ENCODE measurements around the gene CNTNAP2.

The CNTNAP2 gene

GRCh38 chr7:147146169-147146568 is 1029.6 kb downstream of the CNTNAP2 start:
- H3K9me3 ChIP-seq (ENCODE audit: control insufficient read depth, low read length): no peaks in the 10 kb centered on the region
- no peak for DNase-seq
- no peak overlapping the region for H3K4me3 ChIP-seq (ENCODE audit: insufficient read depth, low read depth, low read length, poor library complexity, severe bottlenecking)
- H3K4me1 ChIP-seq (ENCODE audit: control insufficient read depth, insufficient read depth, low read length, poor library complexity, severe bottlenecking): no peaks in the 10 kb centered on the region
- H3K27ac ChIP-seq (ENCODE audit: insufficient read depth, low read length, poor library complexity, severe bottlenecking): no peak overlapping the region
- no peaks in the 10 kb centered on the region for H3K27me3 ChIP-seq (replicated peaks; ENCODE audit: control insufficient read depth, insufficient read depth, low read length, poor library complexity, severe bottlenecking)
- no peaks in the 10 kb centered on the region for H3K36me3 ChIP-seq (ENCODE audit: control insufficient read depth, insufficient read depth, low read length)

- Histone ChIP-seq H3K4me1 (ENCODE audit: control insufficient read depth, insufficient read depth, low read length, poor library complexity, severe bottlenecking) (no peaks in the 10 kb centered on the region), H3K27ac (ENCODE audit: insufficient read depth, low read length, poor library complexity, severe bottlenecking) (no peak overlapping the region), H3K27me3 (replicated peaks; ENCODE audit: control insufficient read depth, insufficient read depth, low read length, poor library complexity, severe bottlenecking) (no peaks in the 10 kb centered on the region), H3K4me3 (ENCODE audit: insufficient read depth, low read depth, low read length, poor library complexity, severe bottlenecking) (no peak overlapping the region), H3K9me3 (ENCODE audit: control insufficient read depth, low read length) (no peaks in the 10 kb centered on the region), H3K36me3 (ENCODE audit: control insufficient read depth, insufficient read depth, low read length) (no peaks in the 10 kb centered on the region)
- no peak for DNase-seq
These were observed 1035.1 kb downstream of the CNTNAP2 start for GRCh38 chr7:147151661-147152060.

GRCh38 chr7:147153571-147153970 is 1037.0 kb downstream of the CNTNAP2 start:
- Histone ChIP-seq H3K4me3 (ENCODE audit: insufficient read depth, low read depth, low read length, poor library complexity, severe bottlenecking) (no peak overlapping the region), H3K4me1 (ENCODE audit: control insufficient read depth, insufficient read depth, low read length, poor library complexity, severe bottlenecking) (no peaks in the 10 kb centered on the region), H3K36me3 (ENCODE audit: control insufficient read depth, insufficient read depth, low read length) (no peaks in the 10 kb centered on the region), H3K27me3 (replicated peaks; ENCODE audit: control insufficient read depth, insufficient read depth, low read length, poor library complexity, severe bottlenecking) (no peaks in the 10 kb centered on the region), H3K27ac (ENCODE audit: insufficient read depth, low read length, poor library complexity, severe bottlenecking) (no peak overlapping the region), H3K9me3 (ENCODE audit: control insufficient read depth, low read length) (no peaks in the 10 kb centered on the region)
- DNase-seq: no peak

- Histone ChIP-seq H3K4me1 (ENCODE audit: control insufficient read depth, insufficient read depth, low read length, poor library complexity, severe bottlenecking) (no peaks in the 10 kb centered on the region), H3K36me3 (ENCODE audit: control insufficient read depth, insufficient read depth, low read length) (no peaks in the 10 kb centered on the region), H3K4me3 (ENCODE audit: insufficient read depth, low read depth, low read length, poor library complexity, severe bottlenecking) (no peak overlapping the region), H3K27ac (ENCODE audit: insufficient read depth, low read length, poor library complexity, severe bottlenecking) (no peak overlapping the region), H3K27me3 (replicated peaks; ENCODE audit: control insufficient read depth, insufficient read depth, low read length, poor library complexity, severe bottlenecking) (no peaks in the 10 kb centered on the region), H3K9me3 (ENCODE audit: control insufficient read depth, low read length) (no peaks in the 10 kb centered on the region)
- no peak for DNase-seq
These were observed 1044.8 kb downstream of the CNTNAP2 start for GRCh38 chr7:147161405-147161804.

GRCh38 chr7:147170341-147171012 is 1053.9 kb downstream of the CNTNAP2 start:
- H3K27ac ChIP-seq (ENCODE audit: insufficient read depth, low read length, poor library complexity, severe bottlenecking): no peak overlapping the region
- no peaks in the 10 kb centered on the region for H3K27me3 ChIP-seq (replicated peaks; ENCODE audit: control insufficient read depth, insufficient read depth, low read length, poor library complexity, severe bottlenecking)
- H3K36me3 ChIP-seq (ENCODE audit: control insufficient read depth, insufficient read depth, low read length): no peaks in the 10 kb centered on the region
- H3K4me1 ChIP-seq (ENCODE audit: control insufficient read depth, insufficient read depth, low read length, poor library complexity, severe bottlenecking): no peaks in the 10 kb centered on the region
- H3K4me3 ChIP-seq (ENCODE audit: insufficient read depth, low read depth, low read length, poor library complexity, severe bottlenecking): no peak overlapping the region
- no peak for DNase-seq
- H3K9me3 ChIP-seq (ENCODE audit: control insufficient read depth, low read length): no peaks in the 10 kb centered on the region

GRCh38 chr7:147171013-147171391 is 1054.4 kb downstream of the CNTNAP2 start:
- H3K36me3 ChIP-seq (ENCODE audit: control insufficient read depth, insufficient read depth, low read length): no peaks in the 10 kb centered on the region
- H3K27me3 ChIP-seq (replicated peaks; ENCODE audit: control insufficient read depth, insufficient read depth, low read length, poor library complexity, severe bottlenecking): no peaks in the 10 kb centered on the region
- DNase-seq: no peak
- no peak overlapping the region for H3K4me3 ChIP-seq (ENCODE audit: insufficient read depth, low read depth, low read length, poor library complexity, severe bottlenecking)
- H3K9me3 ChIP-seq (ENCODE audit: control insufficient read depth, low read length): no peaks in the 10 kb centered on the region
- H3K4me1 ChIP-seq (ENCODE audit: control insufficient read depth, insufficient read depth, low read length, poor library complexity, severe bottlenecking): no peaks in the 10 kb centered on the region
- no peak overlapping the region for H3K27ac ChIP-seq (ENCODE audit: insufficient read depth, low read length, poor library complexity, severe bottlenecking)

- Histone ChIP-seq H3K4me3 (ENCODE audit: insufficient read depth, low read depth, low read length, poor library complexity, severe bottlenecking) (no peak overlapping the region), H3K27me3 (replicated peaks; ENCODE audit: control insufficient read depth, insufficient read depth, low read length, poor library complexity, severe bottlenecking) (no peaks in the 10 kb centered on the region), H3K4me1 (ENCODE audit: control insufficient read depth, insufficient read depth, low read length, poor library complexity, severe bottlenecking) (no peaks in the 10 kb centered on the region), H3K9me3 (ENCODE audit: control insufficient read depth, low read length) (no peaks in the 10 kb centered on the region), H3K27ac (ENCODE audit: insufficient read depth, low read length, poor library complexity, severe bottlenecking) (no peak overlapping the region), H3K36me3 (ENCODE audit: control insufficient read depth, insufficient read depth, low read length) (no peaks in the 10 kb centered on the region)
- DNase-seq: no peak
These were observed 1057.3 kb downstream of the CNTNAP2 start for GRCh38 chr7:147173883-147174282.

GRCh38 chr7:147182874-147183273 is 1066.3 kb downstream of the CNTNAP2 start:
- DNase-seq: no peak
- no peaks in the 10 kb centered on the region for H3K27me3 ChIP-seq (replicated peaks; ENCODE audit: control insufficient read depth, insufficient read depth, low read length, poor library complexity, severe bottlenecking)
- no peaks in the 10 kb centered on the region for H3K36me3 ChIP-seq (ENCODE audit: control insufficient read depth, insufficient read depth, low read length)

GRCh38 chr7:147183276-147183675 is 1066.7 kb downstream of the CNTNAP2 start:
- Histone ChIP-seq H3K4me3 (ENCODE audit: insufficient read depth, low read depth, low read length, poor library complexity, severe bottlenecking) (no peak overlapping the region), H3K27me3 (replicated peaks; ENCODE audit: control insufficient read depth, insufficient read depth, low read length, poor library complexity, severe bottlenecking) (no peaks in the 10 kb centered on the region), H3K27ac (ENCODE audit: insufficient read depth, low read length, poor library complexity, severe bottlenecking) (no peak overlapping the region), H3K4me1 (ENCODE audit: control insufficient read depth, insufficient read depth, low read length, poor library complexity, severe bottlenecking) (no peaks in the 10 kb centered on the region), H3K36me3 (ENCODE audit: control insufficient read depth, insufficient read depth, low read length) (no peaks in the 10 kb centered on the region), H3K9me3 (ENCODE audit: control insufficient read depth, low read length) (no peaks in the 10 kb centered on the region)
- DNase-seq: no peak

More at GRCh38 chr7:147182874-147183273, 1066.3 kb downstream of the CNTNAP2 start:
- H3K4me3 ChIP-seq (ENCODE audit: insufficient read depth, low read depth, low read length, poor library complexity, severe bottlenecking): no peak overlapping the region
- no peak overlapping the region for H3K27ac ChIP-seq (ENCODE audit: insufficient read depth, low read length, poor library complexity, severe bottlenecking)
- H3K9me3 ChIP-seq (ENCODE audit: control insufficient read depth, low read length): no peaks in the 10 kb centered on the region
- no peaks in the 10 kb centered on the region for H3K4me1 ChIP-seq (ENCODE audit: control insufficient read depth, insufficient read depth, low read length, poor library complexity, severe bottlenecking)

GRCh38 chr7:147188467-147188866 is 1071.9 kb downstream of the CNTNAP2 start:
- Histone ChIP-seq H3K27ac (ENCODE audit: insufficient read depth, low read length, poor library complexity, severe bottlenecking) (no peak overlapping the region), H3K4me3 (ENCODE audit: insufficient read depth, low read depth, low read length, poor library complexity, severe bottlenecking) (no peak overlapping the region), H3K36me3 (ENCODE audit: control insufficient read depth, insufficient read depth, low read length) (no peaks in the 10 kb centered on the region), H3K9me3 (ENCODE audit: control insufficient read depth, low read length) (no peaks in the 10 kb centered on the region), H3K4me1 (ENCODE audit: control insufficient read depth, insufficient read depth, low read length, poor library complexity, severe bottlenecking) (no peaks in the 10 kb centered on the region), H3K27me3 (replicated peaks; ENCODE audit: control insufficient read depth, insufficient read depth, low read length, poor library complexity, severe bottlenecking) (no peaks in the 10 kb centered on the region)
- DNase-seq: no peak
